Stimulated activated CD4-positive, alpha-beta T cell treated with anti-CD3 and anti-CD28 coated beads, TNF-alpha, amount 100 ng/mL, for 48 hours (primary cell): Measurements from ENCODE around the gene MTMR12.
"Not testable (repeated sequence)": the region's sequence is repeated elsewhere in the genome, so short reads cannot be mapped to it uniquely, and the experiment has no call there.

Experiments
- DNase-seq, 3 donors: peaks; one replicate each; pipeline ENCODE4 v3.0.0-alpha.2; 2020; ENCODE audit warnings: low read depth in 3 of 3

Gene MTMR12

DNA sequence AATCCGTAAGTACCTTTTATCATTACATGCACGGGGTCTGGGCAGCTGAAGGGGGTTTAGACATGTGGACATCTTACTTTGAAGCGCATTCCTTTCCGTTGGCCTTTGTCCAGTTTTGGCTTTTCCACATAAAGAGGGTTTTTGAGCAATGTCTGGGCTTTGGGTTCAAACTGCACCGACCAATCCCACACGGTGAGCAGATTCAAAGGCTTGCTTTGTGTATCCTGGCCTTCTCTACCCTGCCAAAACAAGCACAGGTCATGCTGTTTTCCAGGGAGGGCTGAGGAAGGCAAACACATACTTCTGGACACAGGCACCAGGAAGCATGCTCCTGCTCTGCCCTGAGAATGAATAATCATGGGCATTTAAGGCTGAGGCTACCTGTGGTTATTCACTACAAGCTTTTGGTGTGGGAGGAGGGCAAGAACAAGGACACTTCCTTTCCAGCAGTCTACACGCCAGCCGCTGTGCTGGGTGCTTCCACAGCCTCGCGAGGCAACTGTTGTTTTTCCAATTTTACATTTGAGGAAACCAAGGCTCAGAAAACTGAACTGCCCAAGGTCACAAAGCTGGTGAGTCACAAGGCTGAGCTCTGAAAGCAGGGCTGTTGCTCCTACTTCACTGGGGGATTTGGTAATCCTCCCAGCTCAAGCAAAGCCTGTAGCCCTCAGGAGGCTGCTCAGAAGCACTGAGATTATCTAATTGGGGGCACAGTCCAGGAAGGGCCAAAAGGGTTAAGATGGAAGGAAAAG lies 78.9 kb downstream of the MTMR12 start:
- no peak for DNase-seq

DNA sequence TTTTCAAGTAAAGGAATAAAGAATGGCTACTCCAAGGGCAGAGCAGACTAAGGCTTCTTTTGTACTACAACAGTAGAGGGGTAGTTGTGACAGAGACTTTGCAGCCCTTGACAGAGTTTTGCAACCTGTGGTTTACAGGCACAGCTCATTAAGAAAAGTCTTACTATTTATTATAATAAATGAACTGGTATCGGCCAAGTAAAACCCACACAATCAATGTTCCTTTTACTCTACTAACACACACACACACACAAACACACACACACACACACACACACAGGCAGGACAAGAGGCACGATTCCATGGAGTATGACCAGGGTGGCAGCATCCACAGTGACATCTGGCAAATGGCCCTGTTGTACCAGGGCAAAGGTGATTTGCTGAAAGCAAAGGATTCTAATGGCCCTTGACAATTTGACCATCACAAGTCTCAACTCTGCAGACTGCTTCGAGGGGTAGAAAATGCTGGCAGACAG lies 79.5 kb downstream of the MTMR12 start:
- no peak for DNase-seq

GRCh38 chr5:32232441-32233219 lies 80.1 kb downstream of the MTMR12 start:
- peak; percentile 52 to 70 (median 53) for DNase-seq

DNA sequence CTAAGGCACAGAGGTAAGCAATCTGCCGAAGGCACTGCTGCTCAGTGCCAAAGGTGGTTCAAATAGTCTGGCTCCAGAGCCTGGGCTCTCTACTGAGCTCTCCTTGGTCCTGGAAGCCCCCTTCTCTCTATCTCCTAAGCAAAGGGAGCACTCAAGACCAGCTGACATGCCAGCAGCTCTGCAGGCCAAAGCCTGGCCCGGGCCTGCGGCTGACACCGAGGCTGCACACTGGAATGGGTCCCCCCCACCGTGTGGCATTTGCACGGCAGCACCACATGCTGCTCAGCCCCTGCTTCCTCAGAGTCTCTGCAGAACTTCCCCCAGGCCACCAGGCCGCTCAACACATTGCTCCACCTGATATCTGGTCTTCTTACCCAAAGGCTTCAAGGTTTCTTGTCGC lies 80.8 kb downstream of the MTMR12 start:
- no peak for DNase-seq

- DNase-seq = no peak
Measured at GRCh38 chr5:32231241-32231640, 81.5 kb downstream of the MTMR12 start.

DNA sequence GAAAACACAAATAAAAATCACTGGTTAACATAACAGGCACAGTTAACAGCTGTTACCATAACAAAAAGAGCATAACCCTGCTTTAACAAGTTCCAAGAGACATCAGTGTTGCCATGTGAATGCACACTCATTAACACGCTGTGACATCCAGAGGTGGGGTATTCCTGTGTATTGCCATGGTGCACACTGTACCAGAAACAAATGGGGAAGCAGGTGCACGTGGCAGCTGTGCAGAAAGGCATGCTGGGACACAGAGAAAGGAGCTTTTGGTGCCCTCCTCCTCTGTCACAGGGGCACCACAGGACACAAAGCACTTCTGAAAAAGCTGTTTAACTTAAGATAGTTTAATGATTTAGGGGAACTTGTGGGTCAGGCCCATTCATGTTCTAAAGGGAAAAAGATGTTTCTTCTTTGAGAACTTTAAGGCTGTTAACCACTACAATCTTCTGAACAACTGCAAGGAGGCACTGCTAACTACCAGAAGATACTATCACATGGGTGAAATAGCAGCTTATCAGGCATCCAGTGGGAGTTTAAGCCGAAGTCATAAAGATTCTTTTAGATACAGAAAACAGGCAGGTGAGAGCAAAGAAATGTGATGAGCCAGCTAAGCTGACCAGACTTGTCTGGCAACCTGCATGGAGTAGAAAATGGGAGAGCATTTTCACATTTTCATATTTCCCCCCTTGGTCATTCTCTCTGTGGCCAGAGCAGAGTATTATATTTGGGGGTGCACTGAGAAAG lies 82.2 kb downstream of the MTMR12 start:
- DNase-seq = no peak

GRCh38 chr5:32229586-32229985 lies 83.2 kb downstream of the MTMR12 start:
- DNase-seq = no peak

DNA sequence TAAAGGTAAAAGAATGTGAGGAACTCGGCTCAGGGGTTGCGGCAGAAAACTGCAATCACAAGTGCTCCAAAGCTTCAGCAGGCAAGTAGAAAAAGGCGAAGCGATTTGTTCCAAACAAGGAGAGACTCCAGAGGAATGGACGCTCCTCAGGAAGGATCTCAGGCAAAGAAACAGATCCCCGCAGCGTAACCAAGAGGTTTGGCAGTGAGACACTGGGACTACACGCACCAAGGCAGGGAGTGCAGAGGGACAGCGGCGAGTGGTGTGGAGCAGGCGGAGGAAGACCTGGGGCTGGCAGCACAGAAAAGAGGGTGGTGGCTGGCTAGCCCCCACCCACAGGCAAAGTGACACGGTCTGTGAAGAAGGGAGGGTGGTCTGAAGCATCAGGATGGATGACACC lies 83.9 kb downstream of the MTMR12 start:
- DNase-seq = no peak

DNA sequence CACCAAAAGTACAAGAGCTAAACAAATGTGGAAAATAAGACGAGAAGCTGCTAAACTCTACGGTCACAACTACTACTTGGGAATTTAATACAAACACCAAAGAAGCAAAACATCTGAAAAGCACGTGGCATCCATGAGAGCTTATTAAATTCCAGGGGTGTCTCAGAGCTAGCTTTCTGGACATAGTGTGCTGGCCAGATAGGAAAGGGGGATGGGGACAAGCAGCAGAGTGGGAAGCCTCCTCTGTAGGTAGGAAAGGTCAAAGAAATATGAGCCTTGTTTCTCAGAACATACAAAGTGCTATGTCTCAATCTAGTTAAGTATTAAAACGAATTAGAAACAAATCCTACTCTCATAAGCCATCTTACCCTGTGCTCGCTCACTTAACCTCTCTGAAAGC lies 87.3 kb downstream of the MTMR12 start:
- DNase-seq = no peak

DNA sequence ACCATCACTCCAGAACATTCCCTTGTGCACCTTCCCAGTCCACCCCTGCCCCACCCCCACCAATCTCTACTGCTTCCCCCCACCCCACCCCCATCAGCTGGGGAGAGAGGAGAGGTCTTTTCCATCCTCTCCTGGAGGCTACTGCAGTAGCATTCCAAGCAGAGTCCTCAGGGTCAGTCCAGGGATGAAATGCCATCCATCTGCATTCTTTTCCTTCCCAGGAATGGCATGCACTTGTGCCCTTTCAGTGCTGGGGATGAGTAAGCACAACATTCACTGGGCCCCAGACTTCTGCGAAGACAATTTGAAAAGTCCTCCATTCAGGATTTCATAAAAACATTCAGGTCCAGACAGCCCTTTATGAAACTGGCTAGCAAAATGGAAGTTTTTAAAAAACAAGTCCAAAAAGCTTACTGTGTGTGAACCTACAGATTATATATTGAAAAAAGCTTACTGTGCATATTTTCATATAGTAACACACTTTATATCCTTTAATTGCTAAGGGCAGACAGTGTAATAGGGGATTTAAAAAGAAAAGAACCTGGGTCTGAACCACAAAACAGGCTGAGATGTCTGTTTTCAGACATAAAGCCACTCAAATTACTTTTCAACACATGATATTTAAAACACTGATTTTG lies 88.6 kb downstream of the MTMR12 start:
- DNase-seq = no peak

DNA sequence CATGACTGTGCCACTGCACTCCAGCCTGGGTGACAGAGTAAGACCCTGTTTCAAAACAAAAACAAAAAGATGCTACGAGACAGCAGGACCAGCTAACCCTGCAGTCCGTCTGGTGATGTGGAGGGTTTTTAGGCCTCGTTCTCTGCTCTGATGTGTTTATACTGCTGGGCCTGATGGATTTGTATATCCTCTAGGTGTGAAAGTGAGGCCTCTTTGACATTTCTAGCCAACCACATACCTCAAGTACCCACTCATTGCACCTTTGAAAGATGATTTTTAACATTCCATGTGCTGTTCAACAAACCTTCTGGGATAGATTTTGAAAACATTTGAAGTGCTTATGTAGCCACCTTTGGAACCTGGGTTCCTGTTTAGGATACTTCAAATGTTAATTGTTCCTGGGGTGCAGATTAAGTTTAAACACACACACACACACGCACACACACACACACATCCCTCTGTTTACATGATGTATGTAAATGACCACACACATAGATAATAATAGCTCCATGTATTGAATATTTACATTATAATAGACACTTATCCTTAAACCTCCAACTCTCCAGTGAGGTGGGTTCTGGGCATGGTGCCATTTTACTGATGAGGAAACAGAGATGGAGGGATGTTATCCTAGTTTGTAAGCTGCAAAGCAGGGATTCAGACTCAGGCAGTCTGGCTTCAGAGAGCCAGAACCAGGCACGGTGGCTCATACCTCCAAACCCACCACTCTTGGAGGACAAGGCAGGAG lies 89.8 kb downstream of the MTMR12 start:
- DNase-seq = no peak

DNA sequence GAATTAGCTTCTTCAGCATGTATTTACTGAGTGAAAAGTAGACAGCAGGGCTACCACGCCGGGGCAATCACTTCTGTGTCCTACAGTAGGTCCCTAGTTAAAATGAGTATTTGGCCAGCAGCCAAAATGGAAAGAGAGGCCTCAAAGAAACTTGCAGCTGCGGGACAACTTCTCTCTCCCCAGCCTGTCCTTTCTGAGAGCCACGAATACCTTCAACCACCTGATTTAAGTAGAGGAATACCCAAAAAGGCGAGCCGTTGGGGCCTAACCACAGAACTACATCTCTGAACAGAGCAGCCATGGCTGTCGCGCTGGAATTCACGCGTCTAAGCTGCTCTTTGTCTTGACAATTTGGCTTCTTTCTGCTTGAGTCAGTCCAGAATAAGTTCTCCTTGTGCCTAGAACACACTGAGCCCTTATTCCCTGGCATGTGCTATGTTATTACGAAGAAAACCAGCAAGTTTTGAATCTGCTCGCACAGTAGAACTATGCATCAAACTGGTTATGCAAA lies 94.8 kb downstream of the MTMR12 start:
- no peak for DNase-seq

GRCh38 chr5:32214344-32214743 lies 98.4 kb downstream of the MTMR12 start:
- not testable (repeated sequence) for DNase-seq

DNA sequence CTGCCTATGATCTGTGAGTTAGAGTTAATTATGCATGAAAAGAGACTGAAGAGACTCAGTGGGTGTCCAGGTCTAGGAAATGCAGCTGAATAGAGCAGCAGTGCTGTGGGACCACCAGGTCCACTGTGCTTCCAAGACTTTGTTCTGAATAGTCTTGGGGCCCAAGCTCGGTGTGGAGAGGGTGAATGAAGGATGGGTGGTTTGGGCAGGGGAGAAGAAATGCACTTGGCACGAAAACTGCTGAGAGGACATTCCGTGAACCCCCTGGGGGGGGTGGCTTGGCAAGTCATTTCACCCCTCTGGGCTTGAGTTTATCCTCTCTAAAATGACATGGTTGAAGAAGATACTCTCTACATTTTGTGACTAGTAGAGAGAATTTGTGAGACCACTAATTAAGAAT lies 102.6 kb downstream of the MTMR12 start:
- DNase-seq = no peak

- not testable (repeated sequence) for DNase-seq
Measured at GRCh38 chr5:32208837-32209236, 103.9 kb downstream of the MTMR12 start.

GRCh38 chr5:32207355-32207634 lies 105.4 kb downstream of the MTMR12 start:
- no peak for DNase-seq

GRCh38 chr5:32206509-32207354 lies 106.0 kb downstream of the MTMR12 start:
- no peak for DNase-seq

- no peak for DNase-seq
Measured at GRCh38 chr5:32206053-32206452, 106.7 kb downstream of the MTMR12 start.

DNA sequence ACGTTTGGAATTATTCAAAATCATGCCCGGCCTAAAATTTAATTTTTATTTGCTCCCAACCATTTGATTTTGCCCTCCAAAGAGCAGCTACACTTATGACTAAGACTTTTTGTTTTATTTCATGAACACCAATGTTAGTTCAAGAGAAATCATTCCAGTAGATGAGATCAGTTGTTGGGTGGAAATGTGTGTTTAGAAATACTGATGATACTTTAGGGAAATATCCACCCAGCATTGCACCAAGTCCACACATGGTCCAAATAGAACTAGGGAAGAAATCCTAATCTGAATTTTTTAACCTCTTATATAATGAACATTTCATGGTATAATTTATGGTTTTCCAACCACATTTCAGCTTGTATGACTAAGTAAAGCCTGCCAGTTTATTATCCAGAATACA lies 110.3 kb downstream of the MTMR12 start:
- no peak for DNase-seq

DNA sequence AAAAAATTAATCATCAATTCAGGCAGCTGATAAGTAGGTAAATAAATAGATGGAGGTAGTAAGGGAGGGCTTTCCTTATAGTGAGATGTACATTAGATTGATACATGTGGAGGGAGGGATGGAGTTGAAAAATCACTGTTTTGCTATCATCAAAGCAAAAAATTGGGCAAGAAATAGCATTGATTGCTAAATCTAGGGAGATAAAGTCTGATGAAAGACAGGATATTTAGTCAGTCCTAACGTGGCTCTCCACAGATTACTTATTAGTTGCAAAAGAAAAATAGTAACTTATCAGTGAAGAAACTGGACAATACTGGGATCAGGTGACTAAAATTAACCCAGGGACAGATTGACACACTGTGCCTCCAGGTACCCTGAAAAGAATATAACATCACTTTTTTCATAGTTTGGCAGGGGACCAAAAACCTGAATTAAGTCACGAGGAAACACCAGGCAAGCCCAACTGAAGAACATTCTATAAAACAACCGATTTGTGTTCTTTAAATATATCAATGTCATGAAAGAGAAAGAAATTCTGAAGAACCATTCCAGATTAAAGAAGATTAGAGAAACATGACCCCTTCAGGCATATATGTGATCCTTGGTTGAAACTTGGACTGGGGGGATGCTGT lies 111.5 kb downstream of the MTMR12 start:
- no peak for DNase-seq
